Measurements from ENCODE around the gene ZNF417.
A peak's percentile ranks its signal among the peaks of the same experiment; 100 is the strongest.
"Not testable (repeated sequence)": the region's sequence is repeated elsewhere in the genome, so short reads cannot be mapped to it uniquely, and the experiment has no call there.

Gene ZNF417

GRCh38 chr19:57916168-57916995, at the start of gene ZNF417:
ZNF417 (minus strand) TSS chr19:57916592; CDS start chr19:57916411, 181 bp downstream.
- DNase-seq, result peak; percentile 74

DNA sequence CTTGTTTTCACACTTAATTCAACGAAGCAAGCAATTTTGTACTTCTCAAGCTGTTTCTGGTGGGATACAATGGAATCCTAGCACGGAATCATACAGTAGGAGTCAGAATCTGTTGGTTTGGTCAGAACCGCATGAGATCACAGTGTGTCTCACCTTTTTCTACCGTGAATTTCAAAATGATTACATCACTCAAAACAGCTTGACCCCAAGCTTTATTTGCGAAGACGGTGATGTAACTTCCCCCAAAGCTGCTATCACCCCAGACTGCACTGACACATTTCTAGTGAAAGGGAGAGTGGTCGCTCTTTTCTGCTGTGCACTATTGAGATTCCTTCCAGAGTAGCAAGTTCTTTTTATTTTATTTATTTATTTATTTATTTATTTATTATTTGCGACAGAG, 48.4 kb upstream of the ZNF417 start:
- DNase-seq, result no peak

DNA sequence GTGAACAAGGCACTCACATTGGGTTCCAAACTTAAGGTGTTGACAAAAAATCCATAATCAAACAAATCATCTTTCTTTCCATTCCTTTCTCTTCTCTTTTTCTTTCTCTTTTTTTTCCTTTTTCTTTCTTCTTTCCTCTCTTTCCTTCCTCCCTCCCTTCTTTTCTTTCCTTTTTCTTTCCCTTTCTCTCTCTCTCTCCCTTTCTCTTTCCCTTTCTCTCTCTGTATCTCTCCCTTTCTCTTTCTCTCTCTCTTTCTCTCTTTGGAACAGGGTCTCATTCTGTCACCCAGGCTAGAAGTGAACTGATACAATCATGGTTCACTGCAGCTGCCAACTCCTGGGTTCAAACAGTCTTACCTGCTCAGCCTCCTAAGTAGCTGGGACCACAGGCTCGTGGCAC, 45.4 kb upstream of the ZNF417 start:
- no peak for DNase-seq

DNA sequence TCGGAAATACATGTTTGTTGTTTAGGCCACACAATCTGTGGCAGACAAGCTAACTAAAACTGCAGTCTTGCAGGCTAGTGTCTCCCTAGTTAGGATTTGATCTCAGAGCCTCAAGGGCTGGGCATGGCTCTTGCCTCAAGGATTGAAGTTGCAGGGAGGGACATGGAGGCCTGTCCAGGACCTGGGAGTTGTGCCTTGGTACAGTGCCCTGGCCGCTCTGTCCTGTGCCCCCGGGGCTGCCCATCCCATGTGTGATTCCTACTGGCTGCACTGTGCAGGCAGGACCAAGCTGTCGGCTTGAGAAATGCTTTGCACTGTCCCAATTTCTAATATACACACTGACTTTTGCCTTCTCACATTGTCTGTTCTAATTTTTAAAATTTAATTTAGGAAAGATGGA, 38.6 kb upstream of the ZNF417 start:
- no peak for DNase-seq

DNA sequence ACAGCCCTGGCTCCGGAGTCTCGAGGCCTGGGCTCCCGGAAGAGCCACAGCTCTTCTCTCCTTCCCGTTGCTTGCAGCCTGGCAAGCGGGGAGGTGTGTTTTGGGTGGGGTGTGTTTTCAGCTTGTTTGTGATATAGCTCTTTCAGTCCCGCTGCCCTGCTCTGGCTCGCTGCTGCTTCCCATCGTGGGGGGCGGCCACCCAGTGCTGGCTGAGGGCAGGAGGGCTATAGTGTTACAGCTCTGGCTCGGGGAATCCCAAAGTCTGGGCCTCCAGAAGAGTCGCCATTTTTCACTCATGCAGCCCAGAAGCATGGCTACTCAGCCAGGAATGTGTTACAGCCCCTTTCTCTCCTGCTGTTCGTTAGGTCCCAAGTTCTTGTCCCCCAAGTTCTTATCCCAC, 33.3 kb upstream of the ZNF417 start:
- no peak for DNase-seq

DNA sequence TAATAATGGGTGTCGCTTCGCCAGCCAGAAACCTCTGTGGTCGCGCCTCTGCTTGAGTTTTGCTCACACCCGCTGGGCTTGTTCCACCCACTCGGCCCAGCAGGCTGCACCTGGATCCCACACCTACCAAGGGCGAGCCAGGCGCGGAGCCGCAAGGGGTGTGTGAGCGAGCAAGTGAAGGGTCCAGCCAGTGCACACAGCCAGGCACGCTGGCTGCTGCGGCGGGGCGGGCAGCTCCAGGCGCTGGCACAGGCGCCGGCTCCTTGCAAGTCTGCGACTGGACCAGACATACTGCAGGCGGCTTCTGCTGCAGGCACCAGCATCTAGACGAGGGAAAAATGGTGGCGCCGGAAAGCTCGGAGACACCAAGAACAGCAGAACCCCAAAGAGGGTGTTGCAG, 32.9 kb upstream of the ZNF417 start:
- no peak for DNase-seq

- DNase-seq, result peak; percentile 93
These were observed 31.2 kb upstream of the ZNF417 start, which contains the start of gene ZNF256 for GRCh38 chr19:57947419-57948134. ZNF256 (minus strand) TSS chr19:57947706; CDS start chr19:57947474, 232 bp downstream.

- no peak for DNase-seq
These were observed 30.7 kb upstream of the ZNF417 start for GRCh38 chr19:57947088-57947418.

DNA sequence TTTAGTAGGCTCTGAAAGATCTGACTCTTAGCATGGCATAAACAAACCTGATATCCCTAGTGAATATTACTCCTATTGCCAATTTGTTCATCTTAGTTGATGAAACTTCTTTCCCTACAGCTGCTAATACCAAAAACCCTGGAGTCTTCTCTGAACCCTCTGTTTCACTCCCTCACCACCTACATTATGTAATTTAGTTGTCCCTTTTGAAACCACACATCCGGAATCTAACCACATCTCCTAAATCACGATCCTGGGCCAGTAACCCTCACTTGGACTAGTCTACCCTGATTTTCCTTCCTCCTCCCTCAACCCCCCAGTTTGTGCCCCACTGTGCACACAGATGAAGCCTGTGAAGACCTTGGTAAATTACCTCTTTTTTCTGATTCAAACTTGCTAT, 29.9 kb upstream of the ZNF417 start:
- DNase-seq, result no peak

DNA sequence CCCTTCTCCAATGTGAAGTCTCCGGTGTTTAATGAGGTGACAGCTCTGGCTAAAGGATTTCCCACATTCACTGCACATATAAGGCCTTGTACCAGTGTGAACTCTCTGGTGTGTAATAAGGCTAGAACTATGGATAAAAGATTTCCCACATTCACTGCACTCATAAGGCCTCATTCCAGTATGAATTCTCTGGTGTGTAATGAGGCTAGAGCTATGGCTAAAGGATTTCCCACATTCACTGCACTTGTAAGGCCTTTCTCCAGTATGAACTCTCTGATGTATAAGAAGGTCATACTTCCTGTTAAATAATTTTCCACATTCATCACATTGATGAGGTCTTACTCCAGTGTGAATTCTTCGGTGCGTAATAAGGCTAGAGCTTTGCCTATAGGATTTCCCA, 25.2 kb upstream of the ZNF417 start:
- no peak for DNase-seq

- no peak for DNase-seq
These were observed 19.3 kb upstream of the ZNF417 start for GRCh38 chr19:57935731-57936130.

DNA sequence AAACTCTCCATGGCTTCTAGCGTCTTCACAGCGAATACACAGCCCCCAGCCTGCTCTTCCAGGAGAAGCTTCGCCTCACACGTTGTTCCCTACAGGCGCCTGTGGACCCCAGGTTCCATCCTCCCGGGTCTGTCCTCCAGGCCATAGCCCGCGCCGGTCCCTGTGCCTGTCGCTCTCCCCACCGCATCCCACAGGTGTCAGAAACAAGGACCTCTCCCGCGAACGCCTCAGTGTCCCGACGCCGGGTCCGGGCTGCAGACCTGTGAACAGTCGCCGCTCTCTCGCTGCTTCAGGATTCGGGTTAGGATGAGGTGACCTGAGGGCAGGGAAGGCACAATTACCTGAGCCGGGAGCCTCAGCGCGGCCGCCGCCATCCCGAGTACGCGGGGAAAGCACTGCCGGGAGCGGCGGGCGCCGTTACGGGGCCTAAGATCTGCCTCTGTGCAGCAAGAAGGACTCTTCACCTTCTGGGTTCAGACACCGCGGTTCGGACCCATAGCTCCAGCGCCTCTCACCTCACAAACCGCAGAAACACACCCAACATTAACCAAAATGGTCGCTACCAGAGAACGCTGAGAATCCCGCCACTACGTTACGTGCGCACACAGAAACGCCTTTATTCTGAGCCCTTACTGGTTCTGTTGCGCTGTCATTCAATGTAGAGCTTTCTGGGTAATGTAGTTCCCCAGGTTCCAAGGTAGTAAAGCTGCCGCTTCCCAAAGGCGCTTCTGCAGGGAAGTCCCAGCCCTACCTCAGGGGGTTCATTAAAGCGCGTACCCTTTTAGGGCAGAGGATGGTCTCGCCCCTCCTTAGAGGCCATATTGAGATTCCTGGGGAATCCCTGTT, 18.7 kb upstream of the ZNF417 start, which contains the start of gene ZNF418:
ZNF418 (minus strand) TSS at position 583 of the 846 bp plus-strand sequence. CDS start 1,580 bp downstream, outside the sequence.
- no peak for DNase-seq

GRCh38 chr19:57927587-57927986, 11.2 kb upstream of the ZNF417 start:
- DNase-seq, result no peak

- DNase-seq, result no peak
These were observed 1.9 kb downstream of the ZNF417 start for GRCh38 chr19:57914531-57914930.

DNA sequence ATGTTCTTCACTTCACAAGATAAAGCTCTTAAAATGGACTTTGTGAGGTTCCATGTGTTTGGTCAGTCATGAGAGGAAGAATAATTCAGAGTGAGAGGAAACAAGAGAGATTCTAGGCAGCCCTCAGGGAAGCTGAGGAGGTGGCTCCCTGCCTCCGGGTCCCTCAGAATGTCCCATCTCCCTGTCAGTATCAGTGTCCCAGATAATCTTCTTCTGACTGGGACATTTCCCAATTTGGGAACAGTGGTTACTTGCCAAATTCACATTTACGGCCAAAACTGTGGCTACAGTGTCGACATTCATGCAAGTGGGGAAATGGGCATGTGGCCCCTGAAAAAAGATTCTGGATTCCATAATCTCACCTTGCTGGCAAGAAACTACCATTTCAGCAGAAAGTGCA, 9.0 kb downstream of the ZNF417 start:
- DNase-seq, result no peak

DNA sequence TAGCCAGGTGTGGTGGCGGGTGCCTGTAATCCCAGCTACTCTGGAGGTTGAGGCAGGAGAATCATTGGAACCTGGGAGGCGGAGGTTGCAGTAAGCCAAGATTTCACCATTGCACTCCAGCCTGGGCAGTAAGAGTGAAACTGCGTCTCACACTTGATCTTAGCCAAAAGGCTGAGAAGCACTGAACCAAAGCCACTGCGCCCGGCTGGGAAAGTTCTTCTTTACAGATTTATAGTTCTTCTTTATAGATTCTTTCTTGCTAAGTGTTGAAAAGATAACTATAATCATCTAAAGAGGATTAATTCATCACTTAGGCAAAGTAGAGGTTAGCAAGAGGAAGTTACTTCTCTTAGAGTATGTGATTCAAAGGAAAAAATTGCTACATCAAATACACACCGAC, 11.1 kb downstream of the ZNF417 start:
- no peak for DNase-seq

DNA sequence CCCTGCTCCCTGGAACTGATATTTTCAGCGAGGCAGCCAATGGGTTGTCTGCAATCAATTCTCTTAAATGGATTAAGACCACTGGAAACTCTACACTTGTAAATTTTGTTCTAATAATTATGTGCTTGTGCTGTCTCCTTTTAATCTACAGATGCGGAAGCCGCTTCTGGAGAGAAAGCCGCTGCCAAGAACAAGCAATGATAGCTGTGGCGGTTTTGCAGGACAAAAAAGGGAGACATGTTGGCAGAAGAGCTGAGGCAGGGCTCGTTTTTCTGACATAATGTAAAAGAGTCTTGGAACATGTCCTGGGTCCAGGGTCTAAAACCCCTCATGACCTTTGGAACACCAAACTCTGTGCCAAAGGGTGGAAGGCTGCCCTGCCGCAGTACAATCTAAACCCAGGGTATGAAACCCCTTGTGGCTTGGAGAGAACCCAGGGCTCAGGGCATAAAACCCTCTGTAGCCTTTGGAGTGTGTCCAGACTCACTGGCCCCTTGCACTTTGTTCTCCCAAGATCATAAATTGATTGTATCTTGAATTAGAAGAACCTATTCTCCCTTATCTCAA, 12.7 kb downstream of the ZNF417 start:
- no peak for DNase-seq

DNA sequence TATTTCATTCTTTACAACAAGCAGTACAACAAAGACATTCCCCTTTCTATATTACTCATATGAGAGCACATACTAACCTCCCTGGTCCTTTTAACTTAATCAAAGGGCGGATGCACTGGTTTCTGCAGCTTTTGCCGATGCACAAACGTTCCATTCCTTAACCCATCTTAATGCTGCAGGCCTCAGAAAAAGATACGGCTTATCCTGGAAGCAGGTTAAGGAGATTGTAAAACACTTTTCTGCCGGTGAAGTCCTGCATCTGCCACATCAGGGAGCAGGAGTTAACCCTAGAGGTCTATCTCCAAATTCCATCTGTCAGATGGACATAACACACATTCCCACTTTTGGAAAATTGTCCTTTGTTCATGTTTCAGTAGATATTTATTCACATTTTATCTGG, 16.1 kb downstream of the ZNF417 start:
- no peak for DNase-seq

DNA sequence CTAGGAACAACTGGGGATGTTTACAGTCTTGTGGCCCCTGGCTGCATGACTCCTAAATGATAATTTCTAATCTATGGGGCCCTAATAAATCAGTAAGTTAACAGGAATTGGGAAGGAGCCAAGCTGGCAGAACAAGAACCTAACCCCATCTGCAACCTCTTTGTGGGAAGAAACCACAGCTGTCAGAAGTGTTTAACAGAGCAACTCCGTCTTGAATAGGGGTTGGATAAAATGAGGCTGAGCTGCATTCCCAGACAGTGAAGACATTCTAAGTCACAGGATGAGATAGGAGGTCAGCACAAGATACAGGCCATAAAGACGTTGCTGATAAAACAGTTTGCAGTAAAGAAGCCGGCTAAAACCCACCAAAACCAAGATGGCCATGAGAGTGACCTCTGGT, 25.7 kb downstream of the ZNF417 start:
- DNase-seq, result not testable (repeated sequence)

DNA sequence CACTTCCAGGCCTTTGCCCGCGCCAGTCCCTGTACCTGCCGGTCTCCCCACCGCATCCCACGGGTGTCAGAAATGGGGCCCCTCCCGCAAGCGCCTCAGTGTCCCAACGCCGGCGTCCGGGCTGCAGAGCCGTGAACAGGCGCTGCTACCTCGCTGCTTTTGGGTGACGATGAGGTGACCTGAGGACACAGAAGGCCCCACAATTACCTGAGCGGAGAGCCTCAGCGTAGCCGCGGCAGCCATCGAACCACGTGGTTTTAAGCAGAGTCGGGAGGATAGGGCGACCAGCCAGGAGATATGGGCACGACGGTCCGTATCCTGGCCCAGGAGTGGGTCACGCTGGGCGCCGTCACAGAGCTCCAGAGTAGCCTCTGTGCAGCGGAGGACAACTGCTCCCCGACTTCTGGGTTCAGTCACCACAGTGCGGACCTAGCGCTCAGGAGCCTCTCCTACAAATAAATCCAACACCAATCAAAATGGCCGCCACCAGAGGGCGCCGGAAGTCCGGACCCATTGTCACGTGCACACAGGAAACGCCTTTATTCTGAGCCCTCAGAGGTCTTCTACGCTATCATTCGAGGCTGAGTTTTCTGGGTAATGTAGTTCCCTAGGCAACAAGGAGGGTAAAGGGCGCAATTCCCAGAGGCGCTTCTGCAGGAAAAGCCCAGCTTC, 27.7 kb downstream of the ZNF417 start, which contains the start of gene ZNF814:
ZNF814 (minus strand) TSS at position 478 of the 672 bp plus-strand sequence; CDS start at position 243, 235 bp downstream.
- DNase-seq, result no peak

- no peak for DNase-seq
These were observed 28.3 kb downstream of the ZNF417 start for GRCh38 chr19:57888107-57888559.

Measured in NCI-H1436 treated with DMSO at 0.1 percent for 48 hours (cell line).